Measurements from ENCODE around the gene ANTKMT.

ANTKMT gene

DNA sequence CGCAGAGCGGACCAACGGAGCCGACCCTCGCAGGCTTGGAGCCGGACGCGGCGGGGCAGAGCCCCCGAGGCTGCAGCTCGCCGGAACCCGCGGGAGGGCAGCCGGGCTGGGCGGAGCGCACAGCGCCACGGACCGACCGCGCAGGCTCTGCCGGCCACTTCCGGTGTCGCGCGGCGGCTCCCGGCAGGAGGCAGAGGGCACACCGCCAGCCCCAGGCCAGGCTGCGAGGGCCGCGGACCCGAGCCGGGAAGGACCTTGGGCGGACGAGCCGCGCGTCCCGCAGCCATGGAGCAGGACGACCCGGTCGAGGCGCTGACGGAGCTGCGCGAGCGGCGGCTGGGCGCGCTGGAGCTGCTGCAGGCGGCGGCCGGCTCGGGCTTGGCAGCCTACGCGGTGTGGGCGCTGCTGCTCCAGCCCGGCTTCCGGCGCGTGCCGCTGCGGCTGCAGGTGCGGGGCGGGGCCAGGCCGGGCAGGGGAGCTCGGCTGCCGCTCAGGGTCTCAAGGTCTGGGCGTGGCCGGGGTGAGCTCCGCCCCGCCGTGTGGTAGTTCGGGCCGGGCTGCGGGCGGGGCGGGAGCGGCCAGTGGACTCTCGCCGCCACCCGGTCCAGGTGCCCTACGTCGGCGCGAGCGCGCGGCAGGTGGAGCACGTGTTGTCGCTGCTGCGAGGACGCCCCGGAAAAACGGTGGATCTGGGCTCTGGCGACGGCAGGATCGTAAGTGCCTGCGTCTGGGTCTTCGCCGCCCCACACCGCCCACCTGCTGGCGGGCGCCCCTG lies at the start of gene ANTKMT:
Gene ANTKMT, plus strand, starts transcription at position 157 of the 775 bp plus-strand sequence. Its CDS starts 129 bp downstream, at position 286.
- peak; percentile 85 for DNase-seq

- no peak for DNase-seq
These were observed 49.4 kb upstream of the ANTKMT start for GRCh38 chr16:671353-672131.

GRCh38 chr16:672371-672770 lies 48.6 kb upstream of the ANTKMT start:
- no peak for DNase-seq

GRCh38 chr16:672851-673250 lies 48.1 kb upstream of the ANTKMT start:
- DNase-seq: no peak

DNA sequence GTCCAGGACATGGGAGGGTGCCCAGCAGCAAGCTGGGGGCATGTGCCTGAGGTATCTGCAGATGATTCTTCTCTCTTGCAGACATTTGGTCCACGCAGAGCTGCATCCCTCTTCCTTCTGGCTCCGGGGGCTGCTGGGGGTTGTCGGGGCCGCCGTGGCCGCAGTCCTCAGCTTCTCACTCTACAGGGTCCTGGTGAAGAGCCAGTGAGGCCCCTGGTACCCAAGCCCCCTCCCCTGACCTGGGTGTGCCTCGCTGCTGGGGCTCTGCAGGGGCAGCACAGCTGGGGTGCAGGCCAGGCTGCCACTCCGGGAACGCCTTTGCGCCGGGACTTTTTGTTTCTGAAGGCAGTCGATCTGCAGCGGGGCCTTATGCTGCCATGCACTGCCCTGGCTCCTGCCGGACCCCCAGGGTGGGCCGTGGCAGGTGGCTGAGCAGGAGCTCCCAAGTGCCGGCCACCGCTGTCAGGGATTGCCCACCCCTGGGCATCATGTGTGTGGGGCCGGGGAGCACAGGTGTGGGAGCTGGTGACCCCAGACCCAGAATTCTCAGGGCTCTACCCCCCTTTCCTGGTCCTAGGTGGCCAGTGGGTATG lies 47.5 kb upstream of the ANTKMT start:
- no peak for DNase-seq

DNA sequence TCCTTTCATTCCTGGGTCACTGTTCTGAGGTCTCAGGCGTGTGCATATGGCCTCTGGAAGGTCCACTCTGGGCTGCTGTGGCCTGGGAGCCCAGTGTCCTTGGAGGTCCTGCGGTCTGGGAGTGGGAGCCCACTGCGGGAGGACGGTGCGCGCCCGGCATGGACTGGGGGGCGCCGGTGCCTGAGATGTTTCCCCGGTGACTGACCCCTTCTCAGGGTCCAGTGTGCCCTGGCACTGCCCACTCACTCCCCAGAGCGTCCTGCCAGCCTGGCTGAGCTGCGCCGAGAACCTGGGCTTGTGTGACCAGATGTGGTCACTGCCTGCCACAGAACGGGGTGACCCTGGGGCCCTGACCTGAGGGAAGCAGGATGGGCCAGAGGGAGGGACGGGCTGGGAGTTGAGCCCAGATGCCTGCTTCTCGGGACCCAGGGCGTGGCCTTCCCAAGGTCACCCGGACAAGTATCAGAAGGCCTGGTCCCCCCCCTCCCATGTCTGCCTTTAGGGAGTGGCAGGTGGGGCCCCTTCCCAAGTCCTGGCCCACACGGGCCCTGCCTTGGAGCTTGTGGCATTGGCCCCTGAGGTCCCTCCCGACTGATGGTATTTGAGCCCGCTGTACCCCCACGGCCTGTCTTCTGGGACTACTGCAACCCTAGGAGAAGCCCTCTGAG lies 46.6 kb upstream of the ANTKMT start:
- DNase-seq: no peak

GRCh38 chr16:674968-675883 lies 45.7 kb upstream of the ANTKMT start, which contains the start of gene RHBDL1:
TSS of gene RHBDL1 (plus strand) at chr16:675671. CDS start at chr16:675791, 120 bp downstream.
- no peak for DNase-seq

GRCh38 chr16:675884-676564 lies 44.9 kb upstream of the ANTKMT start:
- DNase-seq: no peak

DNA sequence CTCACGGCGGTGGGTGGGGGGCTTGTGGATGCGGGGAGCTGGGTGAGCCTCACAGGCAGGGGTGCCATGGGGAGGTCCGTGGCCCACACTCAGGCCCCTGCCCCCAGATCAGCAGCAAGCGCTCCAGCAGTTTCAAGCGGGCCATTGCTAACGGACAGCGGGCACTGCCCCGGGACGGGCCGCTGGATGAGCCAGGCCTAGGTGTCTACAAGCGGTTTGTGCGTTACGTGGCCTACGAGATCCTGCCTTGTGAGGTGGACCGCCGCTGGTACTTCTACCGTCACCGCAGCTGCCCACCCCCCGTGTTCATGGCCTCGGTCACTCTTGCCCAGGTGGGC lies 44.4 kb upstream of the ANTKMT start:
- no peak for DNase-seq

DNA sequence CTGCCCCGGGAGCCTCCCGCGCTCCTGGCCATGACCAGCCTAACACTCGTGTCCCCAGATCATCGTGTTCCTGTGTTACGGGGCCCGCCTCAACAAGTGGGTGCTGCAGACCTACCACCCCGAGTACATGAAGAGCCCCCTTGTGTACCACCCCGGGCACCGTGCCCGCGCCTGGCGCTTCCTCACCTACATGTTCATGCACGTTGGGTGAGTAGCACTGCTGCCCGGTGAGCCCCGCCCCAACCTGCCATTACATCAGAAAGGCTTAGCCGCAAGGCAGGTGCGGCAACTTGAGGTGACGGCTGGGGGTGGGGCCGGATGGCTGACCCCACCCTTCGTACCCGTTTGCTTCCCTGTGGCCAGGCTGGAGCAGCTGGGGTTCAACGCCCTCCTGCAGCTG lies 44.0 kb upstream of the ANTKMT start:
- no peak for DNase-seq

DNA sequence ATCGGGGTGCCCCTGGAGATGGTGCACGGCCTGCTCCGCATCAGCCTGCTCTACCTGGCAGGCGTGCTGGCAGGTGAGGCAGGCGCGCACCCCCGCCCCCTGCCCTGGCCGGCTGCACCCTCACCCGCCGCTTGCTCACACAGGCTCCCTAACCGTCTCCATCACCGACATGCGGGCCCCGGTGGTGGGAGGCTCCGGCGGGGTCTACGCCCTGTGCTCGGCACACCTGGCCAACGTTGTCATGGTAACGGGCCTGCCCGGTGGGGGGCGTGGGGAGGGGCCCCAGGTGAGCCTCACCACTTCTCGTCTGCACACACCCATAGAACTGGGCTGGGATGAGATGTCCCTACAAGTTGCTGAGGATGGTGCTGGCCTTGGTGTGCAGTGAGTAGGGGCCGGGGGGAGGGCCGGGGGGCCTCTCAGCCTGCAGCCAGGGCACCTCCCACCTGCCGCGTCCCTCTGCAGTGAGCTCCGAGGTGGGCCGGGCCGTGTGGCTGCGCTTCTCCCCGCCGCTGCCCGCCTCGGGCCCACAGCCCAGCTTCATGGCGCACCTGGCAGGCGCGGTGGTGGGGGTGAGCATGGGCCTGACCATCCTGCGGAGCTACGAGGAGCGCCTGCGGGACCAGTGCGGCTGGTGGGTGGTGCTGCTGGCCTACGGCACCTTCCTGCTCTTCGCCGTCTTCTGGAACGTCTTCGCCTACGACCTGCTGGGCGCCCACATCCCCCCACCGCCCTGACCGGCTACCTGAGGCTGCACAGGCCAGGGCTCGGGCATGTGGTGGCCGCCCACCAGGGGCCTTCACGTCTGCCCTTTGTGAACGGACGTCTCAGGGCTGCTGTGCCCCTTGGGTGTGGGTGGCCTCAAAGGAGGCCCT lies 43.4 kb upstream of the ANTKMT start:
- no peak for DNase-seq

DNA sequence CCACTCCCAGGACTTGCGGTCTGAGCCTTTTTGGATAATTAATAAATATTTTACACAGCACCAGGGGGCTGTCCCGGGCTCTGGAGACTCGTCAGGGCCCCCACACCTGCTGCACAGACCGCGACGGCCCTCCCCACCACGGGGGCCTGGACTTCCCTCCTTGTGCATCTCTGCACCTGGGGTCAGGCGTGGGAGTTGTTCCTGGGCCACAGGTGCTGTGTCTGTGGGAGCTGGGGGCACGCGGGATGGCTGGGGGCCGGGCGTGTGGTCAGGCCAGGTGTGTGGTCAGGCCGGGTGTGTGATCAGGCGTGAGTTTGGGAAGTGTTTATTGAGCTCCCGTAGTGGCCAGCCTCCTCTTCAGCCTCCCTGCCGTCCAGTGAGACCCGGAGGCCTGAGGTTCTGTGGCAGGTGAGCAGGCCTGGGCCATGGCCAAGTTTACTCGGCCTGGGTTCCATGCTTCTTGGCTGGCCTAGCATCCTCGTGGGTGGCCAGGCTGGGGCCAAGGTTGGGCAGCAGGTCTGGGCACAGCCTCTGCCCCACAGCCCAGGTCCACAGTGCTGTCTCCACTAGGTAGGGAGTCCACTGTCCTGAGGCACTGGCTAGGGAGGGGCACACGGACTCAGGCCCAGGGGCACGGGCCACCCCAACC lies 42.6 kb upstream of the ANTKMT start:
- no peak for DNase-seq

GRCh38 chr16:678858-679813 lies 41.8 kb upstream of the ANTKMT start:
- DNase-seq: no peak

DNA sequence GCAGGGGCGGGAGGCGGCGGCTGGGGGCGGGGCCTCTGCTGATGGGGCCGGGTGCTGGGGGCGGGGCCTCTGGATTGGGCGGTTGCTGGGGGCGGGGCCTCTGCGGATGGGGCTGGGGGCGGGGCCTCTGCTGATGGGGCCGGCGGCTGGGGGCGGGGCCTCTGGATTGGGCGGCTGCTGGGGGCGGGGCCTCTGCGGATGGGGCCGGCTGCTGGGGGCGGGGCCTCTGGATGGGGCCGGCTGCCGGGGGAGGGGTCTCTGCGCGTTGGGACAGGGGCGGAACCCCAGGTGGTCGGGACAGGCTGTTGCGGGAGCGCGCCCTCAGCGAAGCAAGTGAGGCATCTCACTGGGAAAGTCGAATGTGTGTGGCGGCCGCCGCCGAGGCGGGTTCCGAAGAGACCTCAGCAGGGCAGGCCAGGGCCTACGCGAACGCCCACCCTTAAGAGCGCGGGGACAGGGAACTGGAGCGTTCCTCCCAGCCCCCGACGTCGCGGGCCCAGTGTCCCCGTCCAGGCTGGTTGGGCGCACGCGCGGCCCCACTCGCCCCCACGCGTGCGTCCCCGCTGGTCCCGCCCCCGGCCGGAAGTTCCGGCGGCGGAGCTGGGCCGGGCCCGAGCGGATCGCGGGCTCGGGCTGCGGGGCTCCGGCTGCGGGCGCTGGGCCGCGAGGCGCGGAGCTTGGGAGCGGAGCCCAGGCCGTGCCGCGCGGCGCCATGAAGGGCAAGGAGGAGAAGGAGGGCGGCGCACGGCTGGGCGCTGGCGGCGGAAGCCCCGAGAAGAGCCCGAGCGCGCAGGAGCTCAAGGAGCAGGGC lies 40.9 kb upstream of the ANTKMT start, which contains the start of gene STUB1:
Gene STUB1, plus strand, starts transcription at position 597 of the 811 bp plus-strand sequence. Its CDS starts 116 bp downstream, at position 713.
- DNase-seq: peak; percentile 82

DNA sequence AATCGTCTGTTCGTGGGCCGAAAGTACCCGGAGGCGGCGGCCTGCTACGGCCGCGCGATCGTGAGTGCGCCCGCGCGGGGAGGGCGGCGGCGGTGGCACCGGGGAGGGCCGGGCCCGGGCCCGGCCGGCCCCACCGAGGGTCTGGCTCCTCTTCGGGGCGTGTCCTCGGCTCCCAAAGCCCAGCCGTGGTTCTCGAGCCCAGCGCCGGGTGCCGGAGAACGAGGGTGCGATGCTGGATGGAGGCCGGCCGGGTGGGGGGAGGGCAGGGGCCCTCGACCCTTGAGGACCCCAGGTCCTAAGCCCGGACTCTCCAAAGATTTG lies 40.4 kb upstream of the ANTKMT start:
- no peak for DNase-seq

GRCh38 chr16:680967-681745 lies 39.8 kb upstream of the ANTKMT start:
- no peak for DNase-seq

All from NK-92 treated with Interleukin-12 subunit alpha and Interleukin-12 subunit beta, amount 100 ng/mL, for 24 hours (cell line).